Pancreas (tissue), 10 donors: Measurements from ENCODE around the gene C19orf33. TPM values are rescaled to one million over a fixed set of nuclear protein-coding genes. Genes with fewer than 3 reads are reported as not detected.

ENCODE experiments used
- ATAC-seq, 4 donors: fragments of 200-7000 bp; cut with Tn5 transposase; one replicate each; pipeline versions ENCODE4 v1.8.0 to v1.9.1; 2020; ENCODE audit warnings: mild to moderate bottlenecking in 4 of 4, moderate library complexity in 4 of 4
- DNase-seq, 6 donors: peaks; one replicate each; pipeline ENCODE4 v3.0.0-alpha.2; 2020
- FAIRE-seq: peaks from 2 replicates; lab custom pipeline; 2012; peaks lifted over from hg19 to GRCh38; lab: Jason Lieb, UNC
- H3K27ac ChIP-seq, 4 donors: fragments of 200-600 bp; sonication (generic); 1 replicate in 3 of 4; 2 replicates in 1 of 4; pipeline versions ENCODE4 v1.5.0 to v1.8.0; 2020
- H3K27me3 ChIP-seq, 4 donors: fragments of 200-600 bp; one replicate each; pipeline ENCODE4 v1.8.0; 2021
- H3K36me3 ChIP-seq, 3 donors: fragments of 200-600 bp; sonication (generic) in 1 of 3; one replicate each; pipeline versions ENCODE4 v1.5.0 to v1.8.0; 2020 to 2021
- H3K4me1 ChIP-seq, 3 donors: fragments of 200-600 bp; one replicate each; pipeline ENCODE4 v1.8.0; 2021
- H3K4me3 ChIP-seq, 4 donors: fragments of 200-600 bp; sonication (generic) in 2 of 4; one replicate each; pipeline versions ENCODE4 v1.5.0 to v1.8.0; 2020 to 2021
- H3K9me3 ChIP-seq, 4 donors: fragments of 200-600 bp; one replicate each; pipeline ENCODE4 v1.8.0; 2021
- CTCF ChIP-seq, 4 donors: fragments of 200-600 bp; sonication (generic) in 3 of 4; IDR thresholded peaks; one replicate each; pipeline versions ENCODE4 v1.5.0 to v1.8.0; 2021; ENCODE audit warnings: antibody characterized with exemption in 4 of 4
- WGBS, 2 donors: extraction: QIAGEN DNeasy Blood & Tissue Kit; methylation state at CpG; one replicate each; pipeline ENCODE4 v1.1.7; 2013; 5-methylcytosine and 5-hydroxymethylcytosine counted together
- intact Hi-C, 3 donors: fragments of 100-400 bp; cut with DNase I; formaldehyde crosslinking; loops; one replicate each; pipeline versions ENCODE4 v1.11.1 to v1.14.2; 2022
- polyA plus RNA-seq, 2 donors: library from polyadenylated mRNA; stranded (reverse); fragments of 200-250 nt; gene quantifications; one replicate each; pipeline ENCODE4 v1.2.3, GENCODE V29; 2013
- total RNA-seq, 6 donors: library from RNA; stranded (reverse); fragmentation: NEBNext Ultra II Directional in 4 of 6; extraction: Animal tissue kit (Norgen Biotek cat#: 25700) in 4 of 6; gene quantifications; one replicate each; pipeline versions ENCODE4 v1.2.1 to v1.2.4, GENCODE V29; 2021 to 2023
- donor health status: healthy with polysubstance abuse.
- donor health status: DM: no; HTN: no; CAD: no; lungs with moderate emphysema.
- donor health status: DM: no; HTN: no; CAD: no.
- donor health status: control.
- donor health status: control.
- donor health status: Bipolar disorder and iron deficiency.
- donor health status: DM: yes; HTN: yes; CAD: no.
- donor health status: DM: no; HTN: no; CAD: no.
- donor health status: DM: no; HTN: no; CAD: no.
- donor health status: DM: yes; HTN: yes; CAD: no.

The C19orf33 gene
- total and polyA plus RNA-seq, 8 donors: 0.59 to 19.4 (median 3.2) TPM

DNA sequence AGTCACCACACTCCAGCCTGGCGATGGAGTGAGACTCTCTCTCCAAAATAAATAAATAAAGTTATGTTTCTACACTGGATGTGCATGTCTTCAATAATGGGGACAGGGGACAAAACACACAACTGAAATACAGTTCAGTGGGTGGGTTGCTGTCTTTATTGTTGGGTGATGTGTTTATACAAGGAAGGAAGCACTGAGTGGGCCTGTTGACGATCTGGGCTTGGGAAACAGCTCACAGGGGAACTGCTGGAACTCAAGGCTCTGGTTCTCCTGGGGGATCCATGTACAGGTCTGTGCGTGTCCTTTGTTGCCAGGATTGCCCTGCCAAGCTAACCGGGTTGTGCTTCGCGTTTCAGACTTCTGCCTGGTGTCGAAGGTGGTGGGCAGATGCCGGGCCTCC, 20.8 kb upstream of the C19orf33 start:
- FAIRE-seq: no peak
- whole genome bisulfite sequencing, 2 donors: 86 to 87% methylated on average over 8 of the region's 8 CpGs
- Histone ChIP-seq H3K4me1 (peaks cover 13 to 23% (median 14%) of the 10 kb centered on the region in 3 donors), H3K9me3 (no peaks in the 10 kb centered on the region), H3K4me3 (no peak overlapping the region), H3K36me3 (peaks cover 0 to 8% (median 0%) of the 10 kb centered on the region in 3 donors), H3K27ac (no peak overlapping the region), H3K27me3 (no peaks in the 10 kb centered on the region)
- DNase-seq: no peak
- no peak for ATAC-seq
- TF ChIP-seq CTCF (IDR thresholded peaks at IDR 0.05): no peak
- intact Hi-C loops: no loop called here

- no peak for TF ChIP-seq CTCF (IDR thresholded peaks at IDR 0.05)
- ATAC-seq (peak in 2 of 4 donors; percentile 46 to 53), DNase-seq (no peak), FAIRE-seq (no peak)
- H3K27me3 ChIP-seq: no peaks in the 10 kb centered on the region
- H3K27ac ChIP-seq: no peak overlapping the region
- H3K4me1 ChIP-seq: peaks cover 6 to 18% (median 13%) of the 10 kb centered on the region in 3 donors
- H3K36me3 ChIP-seq: peaks cover 0 to 16% (median 0%) of the 10 kb centered on the region in 3 donors
- 83 to 84% methylated on average over 7 of the region's 7 CpGs for WGBS, 2 donors
- no peaks in the 10 kb centered on the region for H3K9me3 ChIP-seq
- intact Hi-C loops: no loop called here
- no peak overlapping the region for H3K4me3 ChIP-seq
Observed at GRCh38 chr19:38284422-38284821, 19.6 kb upstream of the C19orf33 start.

GRCh38 chr19:38285567-38285966, 18.5 kb upstream of the C19orf33 start:
- no peak overlapping the region for H3K4me3 ChIP-seq
- H3K36me3 ChIP-seq: peaks cover 0 to 20% (median 0%) of the 10 kb centered on the region in 3 donors
- DNase-seq (no peak), ATAC-seq (no peak), FAIRE-seq (no peak)
- no peaks in the 10 kb centered on the region for H3K27me3 ChIP-seq
- no peak overlapping the region for H3K27ac ChIP-seq
- no peaks in the 10 kb centered on the region for H3K9me3 ChIP-seq
- H3K4me1 ChIP-seq: peaks cover 15 to 29% (median 23%) of the 10 kb centered on the region in 3 donors
- TF ChIP-seq CTCF (IDR thresholded peaks at IDR 0.05): no peak
- WGBS, 2 donors: 88 to 94% methylated on average over 5 of the region's 5 CpGs
- intact Hi-C loops: no loop called here

DNA sequence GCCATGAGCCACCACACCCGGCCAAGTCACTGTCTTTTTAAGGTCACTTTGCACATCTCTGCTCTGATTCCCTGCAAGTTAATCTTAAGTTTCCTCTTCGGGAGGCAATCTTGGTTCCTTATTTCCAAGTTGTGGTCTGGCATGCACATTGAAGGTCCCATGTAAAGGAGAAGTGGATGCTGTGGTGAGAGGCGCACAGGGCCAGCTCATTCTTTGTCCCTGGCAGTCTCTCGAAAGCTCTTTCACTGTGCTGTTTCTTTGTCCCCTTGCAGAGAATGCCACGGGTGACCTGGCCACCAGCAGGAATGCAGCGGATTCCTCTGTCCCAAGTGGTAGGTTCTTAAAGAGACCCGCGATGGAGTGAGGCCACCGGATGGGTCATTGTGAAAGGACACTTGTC, 16.4 kb upstream of the C19orf33 start:
- intact Hi-C loops: no loop called here
- FAIRE-seq (no peak), DNase-seq (no peak), ATAC-seq (no peak)
- no peak overlapping the region for H3K27ac ChIP-seq
- 78 to 87% methylated on average over 9 of the region's 9 CpGs for WGBS, 2 donors
- H3K27me3 ChIP-seq: no peaks in the 10 kb centered on the region
- H3K4me3 ChIP-seq: no peak overlapping the region
- peaks cover 20 to 27% (median 24%) of the 10 kb centered on the region in 3 donors for H3K4me1 ChIP-seq
- TF ChIP-seq CTCF (IDR thresholded peaks at IDR 0.05): no peak
- H3K36me3 ChIP-seq: peaks cover 0 to 22% (median 0%) of the 10 kb centered on the region in 3 donors
- H3K9me3 ChIP-seq: no peaks in the 10 kb centered on the region

DNA sequence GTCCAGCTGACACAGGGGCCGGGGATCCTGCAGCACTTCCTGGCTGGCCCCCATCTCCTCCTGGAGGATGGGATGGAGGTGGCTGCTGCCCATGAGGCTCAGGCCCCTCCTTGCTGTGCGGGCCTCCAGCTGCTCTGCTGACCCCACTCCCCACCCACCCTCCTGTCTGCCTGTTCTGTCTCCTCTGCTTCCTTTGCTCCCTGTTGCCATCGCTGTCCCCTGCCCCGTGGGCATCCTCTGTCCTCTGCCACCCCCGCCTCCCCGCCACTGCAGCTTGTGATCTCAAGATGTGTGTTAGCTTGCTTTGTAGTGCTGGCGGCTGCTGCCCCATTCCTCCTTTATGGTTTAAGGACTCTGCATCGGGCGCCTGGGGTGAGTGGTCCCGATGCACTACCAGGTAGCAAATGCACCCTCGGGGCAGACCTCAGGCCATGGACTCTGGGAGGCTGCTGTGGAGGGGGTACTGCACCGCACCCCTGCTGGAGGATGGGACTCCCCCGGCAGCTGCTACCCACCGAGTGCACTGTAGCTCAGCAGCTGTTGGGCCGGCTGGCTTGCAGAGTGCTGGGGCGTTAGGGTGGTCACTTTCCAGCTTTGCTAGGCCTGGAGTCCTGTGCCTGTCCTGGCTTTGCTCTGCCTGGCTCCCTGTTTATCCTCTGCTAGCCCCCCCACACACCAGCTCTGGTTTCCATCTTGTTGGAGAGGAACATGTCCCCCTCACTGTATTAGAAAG, 15.8 kb upstream of the C19orf33 start:
- Histone ChIP-seq H3K9me3 (no peaks in the 10 kb centered on the region), H3K27me3 (no peaks in the 10 kb centered on the region), H3K4me1 (peaks cover 20 to 25% (median 24%) of the 10 kb centered on the region in 3 donors), H3K36me3 (peaks cover 0 to 27% (median 0%) of the 10 kb centered on the region in 3 donors), H3K4me3 (no peak overlapping the region), H3K27ac (no peak overlapping the region)
- ATAC-seq (no peak), DNase-seq (no peak), FAIRE-seq (no peak)
- intact Hi-C loops: no loop called here
- WGBS, 2 donors: 88 to 92% methylated on average over 13 to 16 of the region's 16 CpGs
- TF ChIP-seq CTCF (IDR thresholded peaks at IDR 0.05): no peak
